ENCODE data around the gene NEUROD6. TPM values are rescaled to one million over a fixed set of nuclear protein-coding genes. Genes with fewer than 3 reads are reported as not detected.

The NEUROD6 gene
- total RNA-seq, result not detected in 2 replicates

GRCh38 chr7:31340603-31341002 lies at the start of gene NEUROD6:
NEUROD6 (minus strand) TSS chr7:31340726; CDS start chr7:31339268, 1,458 bp downstream.
- Mint-ChIP-seq H3K27me3 (peaks cover 6% of the 10 kb centered on the region), H3K36me3 (ENCODE audit: low read depth) (no peaks in the 10 kb centered on the region), H3K9me3 (no peaks in the 10 kb centered on the region), H3K4me3 (no peak within 1 kb of the TSS), H3K4me1 (no peaks in the 10 kb centered on the region), H3K27ac (no peak within 1 kb of the TSS)
- POLR2A ChIA-PET, result no interaction called here
- CTCF ChIA-PET, result no interaction called here
- DNase-seq (no peak), ATAC-seq (ENCODE audit: low read depth) (no peak)
- no peak for TF ChIP-seq CTCF (IDR thresholded peaks at IDR 0.05)
- intact Hi-C loops (cut with micrococcal nuclease), result no loop called here

GRCh38 chr7:31384466-31384865 lies 43.9 kb upstream of the NEUROD6 start:
- intact Hi-C loops (cut with micrococcal nuclease), result no loop called here
- Mint-ChIP-seq H3K4me1 (no peaks in the 10 kb centered on the region), H3K27me3 (no peaks in the 10 kb centered on the region), H3K27ac (no peak overlapping the region), H3K4me3 (no peak overlapping the region), H3K9me3 (peaks cover 2% of the 10 kb centered on the region), H3K36me3 (ENCODE audit: low read depth) (no peaks in the 10 kb centered on the region)
- TF ChIP-seq CTCF (IDR thresholded peaks at IDR 0.05), result no peak
- POLR2A ChIA-PET, result no interaction called here
- CTCF ChIA-PET, result no interaction called here
- ATAC-seq (ENCODE audit: low read depth) (no peak), DNase-seq (no peak)

- H3K4me3 Mint-ChIP-seq, result no peak overlapping the region
- no peak for TF ChIP-seq CTCF (IDR thresholded peaks at IDR 0.05)
- no peak for DNase-seq
- ChIA-PET CTCF (no interaction called here), POLR2A (no interaction called here)
- no peaks in the 10 kb centered on the region for H3K27me3 Mint-ChIP-seq
- H3K27ac Mint-ChIP-seq, result no peak overlapping the region
- intact Hi-C loops (cut with micrococcal nuclease), result no loop called here
- no peaks in the 10 kb centered on the region for H3K4me1 Mint-ChIP-seq
- H3K9me3 Mint-ChIP-seq, result peaks cover 2% of the 10 kb centered on the region
- no peak for ATAC-seq (ENCODE audit: low read depth)
- no peaks in the 10 kb centered on the region for H3K36me3 Mint-ChIP-seq (ENCODE audit: low read depth)
These were observed 42.2 kb upstream of the NEUROD6 start for GRCh38 chr7:31382722-31383121.

GRCh38 chr7:31373337-31374289 lies 33.1 kb upstream of the NEUROD6 start:
- Mint-ChIP-seq H3K36me3 (ENCODE audit: low read depth) (no peaks in the 10 kb centered on the region), H3K27ac (no peak overlapping the region), H3K4me1 (no peaks in the 10 kb centered on the region), H3K27me3 (no peaks in the 10 kb centered on the region), H3K4me3 (no peak overlapping the region), H3K9me3 (no peaks in the 10 kb centered on the region)
- CTCF ChIA-PET, result no interaction called here
- ATAC-seq (ENCODE audit: low read depth) (no peak), DNase-seq (no peak)
- POLR2A ChIA-PET, result no interaction called here
- intact Hi-C loops (cut with micrococcal nuclease), result no loop called here
- no peak for TF ChIP-seq CTCF (IDR thresholded peaks at IDR 0.05)

GRCh38 chr7:31372231-31372959 lies 31.9 kb upstream of the NEUROD6 start:
- ChIA-PET POLR2A (no interaction called here), CTCF (no interaction called here)
- intact Hi-C loops (cut with micrococcal nuclease), result no loop called here
- no peak overlapping the region for H3K4me3 Mint-ChIP-seq
- ATAC-seq (ENCODE audit: low read depth), result no peak
- DNase-seq, result no peak
- H3K9me3 Mint-ChIP-seq, result no peaks in the 10 kb centered on the region
- H3K27me3 Mint-ChIP-seq, result no peaks in the 10 kb centered on the region
- H3K36me3 Mint-ChIP-seq (ENCODE audit: low read depth), result no peaks in the 10 kb centered on the region
- no peaks in the 10 kb centered on the region for H3K4me1 Mint-ChIP-seq
- no peak for TF ChIP-seq CTCF (IDR thresholded peaks at IDR 0.05)
- no peak overlapping the region for H3K27ac Mint-ChIP-seq
